Measurements from ENCODE around the gene C16orf92. TPM values are rescaled to one million over a fixed set of nuclear protein-coding genes. Genes with fewer than 3 reads are reported as not detected.

C16orf92 gene
- total RNA-seq, 1 donor from 2014 or later: not detected

Other genes starting within 250 kb of the C16orf92 start
- gene ZG16, start 244.9 kb upstream of the C16orf92 start, total RNA-seq: not detected in 2 replicates
- 15.5 and 31.6 TPM in 2 replicates for gene KIF22, start 232.4 kb upstream of the C16orf92 start, total RNA-seq
- gene MAZ, start 216.7 kb upstream of the C16orf92 start, total RNA-seq: 98.2 and 145 TPM in 2 replicates
- 0.41 and 0.44 TPM in 2 replicates for gene PRRT2, start 211.0 kb upstream of the C16orf92 start, total RNA-seq
- 12.8 and 33.7 TPM in 2 replicates for gene PAGR1, start 207.0 kb upstream of the C16orf92 start, total RNA-seq
- 238 and 283 TPM in 2 replicates for gene MVP, start 202.7 kb upstream of the C16orf92 start, total RNA-seq
- gene CDIPT, start 160.0 kb upstream of the C16orf92 start, total RNA-seq: 90.4 and 91.4 TPM in 2 replicates
- gene SEZ6L2, start 123.6 kb upstream of the C16orf92 start, total RNA-seq: 6.9 and 9.8 TPM in 2 replicates
- gene ASPHD1, start 122.7 kb upstream of the C16orf92 start, total RNA-seq: 1.3 and 4.4 TPM in 2 replicates
- 23.7 and 36.2 TPM in 2 replicates for gene KCTD13, start 97.0 kb upstream of the C16orf92 start, total RNA-seq
- 151 and 167 TPM in 2 replicates for gene TMEM219, start 61.1 kb upstream of the C16orf92 start, total RNA-seq
- gene TAOK2, start 49.3 kb upstream of the C16orf92 start, total RNA-seq: 97.8 and 130 TPM in 2 replicates
- gene HIRIP3, start 27.6 kb upstream of the C16orf92 start, total RNA-seq: 7.7 and 9.6 TPM in 2 replicates
- gene INO80E, start 27.0 kb upstream of the C16orf92 start, total RNA-seq: 55.1 and 77.5 TPM in 2 replicates
- 0.06 and 0.10 TPM in 2 replicates for gene DOC2A, start 12.2 kb upstream of the C16orf92 start, total RNA-seq
- gene TLCD3B, start 8.1 kb downstream of the C16orf92 start, total RNA-seq: 0.82 TPM in 1 of 2 replicates, not detected in the other
- gene ALDOA, start 42.6 kb downstream of the C16orf92 start, total RNA-seq: 1,069 and 1,121 TPM in 2 replicates
- gene PPP4C, start 52.8 kb downstream of the C16orf92 start, total RNA-seq: 117 and 121 TPM in 2 replicates
- 0.41 and 0.58 TPM in 2 replicates for gene TBX6, start 68.7 kb downstream of the C16orf92 start, total RNA-seq
- 26.1 and 52.7 TPM in 2 replicates for gene YPEL3, start 73.0 kb downstream of the C16orf92 start, total RNA-seq
- gene GDPD3, start 90.3 kb downstream of the C16orf92 start, total RNA-seq: 0.82 and 5.3 TPM in 2 replicates
- gene MAPK3, start 100.0 kb downstream of the C16orf92 start, total RNA-seq: 84.0 and 84.8 TPM in 2 replicates
- 1.5 and 3.0 TPM in 2 replicates for gene CORO1A, start 160.4 kb downstream of the C16orf92 start, total RNA-seq
- gene BOLA2B, start 170.5 kb downstream of the C16orf92 start, total RNA-seq: 223 and 376 TPM in 2 replicates
- gene SLX1A, start 170.7 kb downstream of the C16orf92 start, total RNA-seq: 62.4 and 113 TPM in 2 replicates
- gene SULT1A3, start 176.1 kb downstream of the C16orf92 start, total RNA-seq: 10.2 and 19.4 TPM in 2 replicates
- gene NPIPB13, start 225.3 kb downstream of the C16orf92 start, total RNA-seq: 0.47 and 1.5 TPM in 2 replicates